ENCODE measurements around the gene VRK1.
A peak's percentile ranks its signal among the peaks of the same experiment; 100 is the strongest.

VRK1 gene

DNA sequence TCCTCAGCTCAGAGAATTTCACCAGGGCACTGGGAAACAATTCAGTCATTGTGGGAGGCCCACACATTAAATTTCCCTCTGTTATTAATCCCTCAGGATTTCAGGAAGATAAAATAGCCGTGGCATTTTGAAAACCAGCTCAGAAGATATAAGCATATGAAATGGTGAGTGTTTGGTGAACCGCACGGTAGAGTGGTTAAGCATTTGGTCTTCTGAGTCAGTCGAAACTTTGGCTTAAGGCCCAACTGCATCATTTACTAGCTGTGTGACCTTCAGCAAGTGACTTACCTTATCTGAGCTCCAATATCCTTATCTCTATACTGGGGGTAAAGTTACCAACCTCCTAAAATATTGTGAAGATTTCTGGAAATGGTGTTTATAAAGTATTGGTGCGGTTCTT lies 5.2 kb upstream of the VRK1 start:
- no peak for DNase-seq (ENCODE audit: low read depth)

DNA sequence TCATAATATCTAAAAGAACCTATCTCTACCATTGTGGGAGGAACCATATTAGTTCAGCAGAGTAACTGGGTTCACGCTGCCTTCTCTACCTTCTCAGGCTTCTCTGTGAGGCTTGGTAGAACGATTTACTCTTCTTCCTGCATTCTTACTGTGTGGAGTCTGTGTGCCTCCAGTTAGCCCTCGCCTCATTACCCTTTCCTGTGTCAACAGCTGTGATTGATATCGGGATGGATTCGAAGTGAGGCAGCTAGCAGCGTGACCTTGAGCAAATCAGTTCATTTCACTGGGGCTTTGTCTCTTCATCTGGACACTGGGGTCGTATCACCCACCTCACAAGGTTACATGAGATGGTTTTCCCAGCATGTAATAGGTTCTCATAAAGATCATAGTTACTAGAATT lies 4.6 kb upstream of the VRK1 start:
- DNase-seq (ENCODE audit: low read depth): no peak

DNA sequence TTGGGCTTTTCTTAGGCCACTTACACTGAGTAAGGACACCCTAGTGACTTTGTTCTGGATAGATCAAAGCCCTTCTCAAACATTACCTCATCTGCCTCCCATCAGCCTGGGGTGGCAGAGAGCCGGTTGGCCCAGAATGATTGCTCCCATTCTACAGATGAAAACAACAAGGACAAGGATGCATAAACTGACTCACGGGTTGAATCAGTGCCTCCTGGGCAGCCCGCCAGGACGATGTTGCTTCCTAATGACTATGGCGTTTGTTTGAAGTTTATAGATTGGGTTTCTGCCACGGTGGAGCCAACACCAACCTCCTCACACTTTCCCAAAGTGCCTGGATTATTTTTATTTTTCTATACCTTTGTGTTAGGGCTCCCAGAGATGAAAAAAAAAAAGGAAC lies 3.6 kb upstream of the VRK1 start:
- no peak for DNase-seq (ENCODE audit: low read depth)

DNA sequence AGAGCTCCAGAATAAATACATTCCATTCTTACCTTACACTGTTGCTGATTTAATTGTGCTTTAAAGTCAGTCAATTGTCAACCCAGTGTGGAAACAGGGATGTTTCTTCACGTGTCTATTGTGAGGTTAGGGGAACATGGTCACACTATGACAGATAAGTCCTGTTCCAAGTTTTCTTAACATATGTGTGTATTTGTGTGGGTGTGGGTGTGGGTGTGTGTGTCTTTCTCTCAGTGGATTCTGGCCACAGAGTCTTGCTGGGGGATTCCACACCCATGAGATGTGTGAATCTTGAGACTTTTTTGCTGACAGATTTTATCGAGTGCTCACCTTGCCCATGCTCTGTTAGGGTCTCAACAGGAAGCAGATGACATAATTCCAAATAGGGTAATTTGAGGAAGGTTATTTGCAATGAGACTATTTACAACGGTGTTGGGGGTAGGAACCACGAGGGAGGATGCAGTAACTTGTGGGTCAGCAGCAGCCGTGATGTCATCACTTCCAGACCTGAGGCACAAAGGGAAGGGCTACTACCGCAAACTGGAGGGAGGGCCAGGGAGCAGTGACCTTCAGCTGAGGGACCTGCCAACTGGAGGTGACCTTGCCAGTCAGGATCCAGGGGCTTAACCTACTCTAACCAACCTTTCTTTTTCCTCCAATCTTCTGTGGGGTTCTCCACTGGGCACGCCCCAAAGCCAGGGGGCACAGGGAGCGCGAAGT lies 1.9 kb upstream of the VRK1 start:
- DNase-seq (ENCODE audit: low read depth): no peak

DNA sequence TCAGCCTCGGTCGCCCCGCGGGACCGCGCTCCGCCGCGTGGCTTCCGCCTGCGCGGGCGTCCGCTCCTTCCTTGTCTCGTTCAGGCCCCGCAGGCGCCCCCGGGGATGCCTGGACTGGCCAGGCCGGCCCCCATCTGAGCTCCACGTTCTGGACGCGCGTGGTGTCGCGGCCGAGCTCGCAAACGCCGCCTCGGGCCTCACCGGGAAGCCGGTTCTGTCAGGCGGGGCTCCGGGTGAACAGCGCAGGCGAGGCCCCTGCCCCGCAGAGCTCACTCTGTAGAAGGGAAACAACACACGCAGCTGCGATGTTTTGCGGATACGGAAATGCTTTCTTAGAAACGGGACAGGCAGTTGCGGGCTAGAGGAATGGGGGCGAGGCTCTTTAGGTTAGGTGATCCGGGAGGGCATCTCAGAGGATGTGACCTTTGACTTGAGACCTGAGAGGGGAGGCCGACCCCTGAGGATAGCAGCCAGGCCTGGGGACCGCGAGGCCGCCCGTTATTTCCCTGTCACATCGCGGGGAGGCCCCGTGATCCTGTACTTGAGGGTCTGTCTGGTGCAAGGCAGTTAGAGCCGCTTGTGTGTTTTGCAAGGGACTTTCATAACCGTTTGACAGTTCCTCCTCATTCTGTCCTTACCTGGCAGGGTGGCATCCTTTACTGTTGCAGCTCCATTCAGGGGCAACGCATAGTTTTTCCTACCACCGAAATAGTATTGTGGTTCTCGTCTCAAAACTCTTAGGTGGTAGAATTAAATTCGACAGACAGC lies 584 bp downstream of the VRK1 start:
- DNase-seq (ENCODE audit: low read depth): peak; percentile 11

DNA sequence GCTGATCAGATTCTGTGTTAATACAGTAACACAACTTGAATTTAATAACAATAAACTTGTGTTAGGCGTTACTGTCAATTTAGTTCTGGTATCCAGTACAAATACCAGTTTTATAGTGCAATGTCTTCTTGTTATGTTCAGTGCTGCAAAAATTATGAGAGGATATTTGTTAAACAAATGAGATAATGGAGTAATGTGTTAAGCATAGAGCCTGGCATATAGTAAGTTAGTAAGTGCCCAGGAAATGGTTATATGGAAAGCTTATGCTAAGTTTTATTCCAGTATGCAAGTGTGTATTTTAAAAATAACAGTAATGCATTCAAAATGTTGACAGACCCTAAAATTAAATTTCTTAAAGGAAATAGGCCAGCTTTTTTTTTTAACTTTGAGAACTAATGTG lies 1.8 kb downstream of the VRK1 start:
- DNase-seq (ENCODE audit: low read depth): no peak

DNA sequence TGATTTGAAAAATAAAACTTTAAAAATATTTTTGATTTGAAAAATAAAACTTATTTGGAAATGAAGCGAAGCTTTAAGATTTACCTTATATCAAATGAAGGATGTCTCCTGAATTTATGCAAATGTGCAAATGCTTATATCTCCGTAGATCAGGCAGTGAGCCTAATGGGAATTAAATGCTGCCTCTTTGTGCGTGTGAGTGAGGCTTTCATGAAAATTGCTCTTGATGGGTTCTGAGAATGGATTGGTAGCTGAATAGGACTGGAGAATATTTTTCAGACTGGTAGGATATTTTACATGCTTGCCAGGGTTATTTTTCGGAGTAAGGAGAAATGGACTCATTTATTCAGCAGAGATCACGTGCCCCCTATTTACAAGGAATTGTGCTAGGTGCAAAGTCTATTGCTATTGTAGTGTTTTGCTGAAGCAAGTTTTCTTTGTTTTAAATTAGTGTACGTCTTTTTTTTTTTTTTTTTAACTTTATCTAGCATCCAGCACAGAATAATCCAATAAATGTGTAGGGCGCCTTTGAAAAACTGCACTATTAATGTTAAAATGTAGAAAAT lies 2.4 kb downstream of the VRK1 start:
- no peak for DNase-seq (ENCODE audit: low read depth)

DNA sequence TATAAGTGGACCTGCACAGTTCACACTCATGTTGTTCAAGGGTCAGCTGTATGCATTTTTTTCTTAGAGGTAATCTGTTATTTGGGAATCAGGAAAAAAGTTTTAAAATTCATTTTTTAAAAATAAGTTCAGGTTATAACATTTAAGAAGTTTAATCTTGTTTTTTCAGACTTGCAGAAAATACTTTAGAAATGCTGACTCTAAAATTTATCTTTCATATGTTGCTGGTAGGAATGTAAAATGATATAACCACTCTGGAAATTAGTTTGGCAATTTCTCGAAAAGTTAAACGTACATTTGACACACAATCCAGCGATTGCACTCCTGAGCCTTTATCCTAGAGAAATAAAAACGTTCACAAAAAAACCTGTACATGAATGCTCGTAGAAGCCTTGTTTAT lies 4.7 kb downstream of the VRK1 start:
- DNase-seq (ENCODE audit: low read depth): no peak

DNA sequence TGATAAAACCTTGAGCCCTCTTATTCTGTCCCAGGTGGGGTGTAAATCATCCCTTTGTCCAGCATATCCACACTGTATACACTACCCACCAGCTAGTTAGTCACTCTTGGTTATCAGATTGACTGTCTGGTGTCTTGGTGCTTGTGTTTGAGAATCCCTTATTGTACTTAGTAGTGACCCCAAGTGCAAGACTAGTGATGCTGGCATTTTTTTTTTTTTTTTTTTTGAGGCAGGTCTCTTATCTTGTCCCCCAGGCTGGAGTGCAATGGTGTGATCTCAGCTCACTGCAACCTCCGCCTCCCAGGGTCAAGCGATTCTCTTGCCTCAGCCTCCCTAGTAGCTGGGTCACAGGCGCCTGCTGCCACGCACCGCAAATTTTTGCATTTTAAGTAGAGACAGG lies 5.8 kb downstream of the VRK1 start:
- no peak for DNase-seq (ENCODE audit: low read depth)

DNA sequence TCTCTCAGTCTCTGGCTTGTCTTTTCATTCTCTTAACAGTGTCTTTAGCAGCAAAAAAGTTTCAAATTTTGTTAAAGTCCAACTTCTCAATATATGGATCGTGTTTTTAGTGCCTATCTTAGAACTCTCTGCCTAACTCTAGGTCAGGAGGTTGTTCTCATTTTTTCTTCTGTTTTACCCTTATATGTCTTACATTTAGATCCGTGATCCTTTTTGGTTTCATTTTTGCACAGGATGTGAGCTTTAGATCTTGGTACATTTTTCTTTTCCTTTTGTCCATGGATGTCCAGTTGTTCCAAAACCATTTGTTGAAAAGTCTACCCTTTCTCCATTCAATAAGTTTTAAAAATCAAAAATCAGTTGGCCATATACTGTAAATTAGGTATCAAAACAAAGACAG lies 6.8 kb downstream of the VRK1 start:
- DNase-seq (ENCODE audit: low read depth): no peak

DNA sequence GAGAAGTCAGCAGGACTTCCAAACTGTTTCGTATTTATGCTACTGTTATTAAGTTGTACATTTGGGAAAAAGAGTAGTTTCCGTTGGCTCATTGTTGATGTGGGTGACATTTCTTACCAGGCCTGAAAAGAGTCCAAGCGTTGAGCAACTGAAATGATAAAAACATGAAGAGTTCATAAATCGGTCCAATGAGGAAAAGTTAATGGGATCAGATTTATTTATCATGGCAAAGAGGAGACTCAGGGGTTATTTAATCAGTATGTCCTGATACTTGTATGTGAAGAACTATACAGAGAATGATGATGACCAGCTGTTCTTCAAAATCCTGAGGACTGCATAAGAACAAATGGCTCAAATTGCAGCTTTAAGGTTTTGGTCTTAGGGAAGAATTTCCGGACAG lies 7.7 kb downstream of the VRK1 start:
- DNase-seq (ENCODE audit: low read depth): no peak

DNA sequence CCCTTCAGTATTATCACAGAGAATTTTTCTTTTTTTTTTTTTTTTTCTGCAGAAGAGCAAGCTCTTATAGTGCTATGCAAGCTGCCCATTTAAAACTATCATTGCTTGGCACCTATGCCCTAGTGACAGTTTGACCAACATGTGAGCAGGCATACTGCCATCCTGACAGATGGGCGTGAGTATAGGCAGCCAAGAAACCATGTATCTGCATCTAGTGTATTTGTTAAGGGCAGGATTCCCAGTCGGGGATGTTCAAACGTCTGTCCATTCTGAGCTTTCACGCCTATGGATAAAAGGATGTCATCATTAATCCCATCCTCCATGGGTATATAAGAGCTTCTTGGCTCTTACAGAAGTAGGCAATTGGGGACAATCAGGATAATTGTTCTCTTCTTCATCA lies 8.8 kb downstream of the VRK1 start:
- DNase-seq (ENCODE audit: low read depth): no peak

DNA sequence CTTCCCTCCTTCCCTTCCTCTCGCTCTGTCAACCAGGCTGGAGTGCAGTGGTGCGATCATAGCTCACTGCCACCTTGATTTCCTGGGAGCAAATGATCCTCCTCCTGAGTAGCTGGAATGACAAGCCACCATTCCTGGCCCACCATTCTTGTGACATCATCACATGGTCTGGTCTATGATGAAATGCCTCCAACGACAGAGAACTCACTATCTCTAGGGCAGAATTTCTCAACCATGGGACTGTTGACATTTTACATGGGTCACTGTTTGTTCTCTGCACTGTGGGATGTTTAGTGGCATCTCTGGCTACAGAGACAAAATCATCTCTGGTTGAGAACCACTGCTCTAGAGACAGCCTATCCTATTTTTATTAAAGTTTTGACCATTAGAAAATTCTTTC lies 9.7 kb downstream of the VRK1 start:
- DNase-seq (ENCODE audit: low read depth): no peak

DNA sequence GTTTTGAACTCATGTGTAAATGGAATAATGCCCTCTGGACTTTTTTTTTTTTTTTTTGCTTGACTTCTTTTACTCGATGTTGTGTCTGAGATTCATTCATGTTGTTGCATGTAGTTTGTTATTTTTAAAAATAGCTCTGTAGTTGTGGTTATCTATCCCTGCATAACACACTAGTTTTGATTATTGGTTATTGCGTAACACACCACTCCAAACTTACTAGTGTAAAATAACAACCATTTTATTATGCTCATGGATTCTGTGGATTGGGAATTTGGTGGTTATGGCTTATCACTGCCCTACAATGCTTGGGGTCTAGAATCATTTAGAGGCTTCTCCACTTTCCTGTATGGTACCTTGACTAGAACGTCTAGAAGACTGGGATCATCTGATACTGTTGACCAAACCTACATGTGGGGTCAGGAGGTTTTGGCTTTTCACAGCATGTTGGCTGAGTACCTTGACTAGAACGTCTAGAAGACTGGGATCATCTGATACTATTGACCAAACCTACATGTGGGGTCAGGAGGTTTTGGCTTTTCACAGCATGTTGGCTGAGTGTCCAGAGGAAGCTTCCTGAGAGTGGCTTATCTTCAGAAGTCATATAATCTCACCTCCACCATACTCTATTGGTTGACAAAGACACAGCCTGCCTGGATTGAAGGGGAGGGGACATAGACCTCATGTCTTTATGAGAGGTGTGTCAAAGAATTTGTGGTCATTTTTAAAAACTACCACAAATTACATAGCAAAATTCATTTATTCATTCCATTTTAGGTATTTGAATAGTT lies 11.6 kb downstream of the VRK1 start:
- DNase-seq (ENCODE audit: low read depth): no peak

DNA sequence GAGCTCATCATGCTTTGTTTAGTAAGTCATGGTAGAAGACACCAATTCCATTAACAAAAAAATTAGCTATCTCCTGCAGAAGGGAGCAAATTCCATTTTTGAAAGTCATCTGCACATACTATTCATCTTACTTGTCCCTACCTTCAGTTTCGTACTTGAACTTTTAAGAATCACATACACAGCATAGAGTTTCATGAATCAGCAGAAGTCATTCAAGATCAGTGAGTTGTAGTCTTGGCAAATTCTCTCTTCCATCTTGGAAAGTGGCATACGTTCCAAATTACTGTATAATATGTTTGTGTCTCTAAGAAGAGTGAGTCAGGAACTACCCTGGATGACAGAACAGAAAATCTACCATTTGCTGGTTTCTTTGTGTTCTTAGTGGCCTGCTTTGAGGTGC lies 14.1 kb downstream of the VRK1 start:
- DNase-seq (ENCODE audit: low read depth): no peak

DNA sequence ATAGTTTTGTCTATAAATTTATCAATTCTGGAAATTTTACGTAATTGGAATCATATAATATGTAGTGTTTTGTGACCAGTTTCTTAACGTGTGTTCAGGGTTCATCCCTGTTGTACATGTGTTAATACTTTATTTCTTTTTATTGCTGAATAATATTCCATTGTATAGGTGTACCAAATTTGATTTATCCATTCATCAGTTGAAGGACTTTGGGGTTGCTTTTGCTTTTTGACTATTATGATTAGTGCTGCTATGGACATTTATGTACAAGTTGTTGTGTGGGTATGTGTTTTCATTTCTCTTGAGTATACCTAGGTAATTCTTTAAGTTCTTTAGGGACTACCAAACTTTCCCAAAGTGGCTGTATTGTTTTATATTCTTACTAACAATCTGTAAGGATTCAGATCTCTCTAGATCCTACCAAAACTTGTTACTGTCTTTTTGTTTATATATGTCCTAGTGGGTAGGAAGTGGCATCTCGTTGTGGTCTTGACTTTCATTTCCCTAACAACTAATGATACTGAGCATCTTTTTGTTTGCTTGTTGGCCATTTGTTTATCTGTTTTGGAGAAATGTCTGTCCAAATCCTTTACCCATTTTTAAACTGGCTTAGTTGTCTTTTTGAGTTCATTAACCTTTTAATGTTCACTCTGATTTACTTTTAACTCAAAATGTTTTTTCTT lies 14.9 kb downstream of the VRK1 start:
- DNase-seq (ENCODE audit: low read depth): no peak

DNA sequence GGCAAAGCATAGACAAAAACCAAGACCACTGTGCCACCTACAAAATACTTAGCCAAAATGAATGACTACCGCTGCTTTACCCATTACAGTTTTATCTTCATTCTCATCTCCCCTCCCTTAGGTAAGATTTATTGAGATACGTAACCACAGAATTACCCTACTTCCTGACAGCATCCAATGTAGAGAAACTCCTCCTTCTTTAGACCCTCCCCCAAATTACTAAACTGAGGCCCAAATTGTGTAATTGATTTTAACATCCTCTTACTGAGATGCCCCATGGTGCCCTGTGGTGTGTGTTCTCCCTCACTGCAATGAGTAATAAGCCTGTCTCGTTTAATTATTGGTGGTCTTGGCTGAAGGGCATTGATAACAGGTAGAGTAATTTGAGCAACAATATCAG lies 19.1 kb downstream of the VRK1 start:
- no peak for DNase-seq (ENCODE audit: low read depth)

DNA sequence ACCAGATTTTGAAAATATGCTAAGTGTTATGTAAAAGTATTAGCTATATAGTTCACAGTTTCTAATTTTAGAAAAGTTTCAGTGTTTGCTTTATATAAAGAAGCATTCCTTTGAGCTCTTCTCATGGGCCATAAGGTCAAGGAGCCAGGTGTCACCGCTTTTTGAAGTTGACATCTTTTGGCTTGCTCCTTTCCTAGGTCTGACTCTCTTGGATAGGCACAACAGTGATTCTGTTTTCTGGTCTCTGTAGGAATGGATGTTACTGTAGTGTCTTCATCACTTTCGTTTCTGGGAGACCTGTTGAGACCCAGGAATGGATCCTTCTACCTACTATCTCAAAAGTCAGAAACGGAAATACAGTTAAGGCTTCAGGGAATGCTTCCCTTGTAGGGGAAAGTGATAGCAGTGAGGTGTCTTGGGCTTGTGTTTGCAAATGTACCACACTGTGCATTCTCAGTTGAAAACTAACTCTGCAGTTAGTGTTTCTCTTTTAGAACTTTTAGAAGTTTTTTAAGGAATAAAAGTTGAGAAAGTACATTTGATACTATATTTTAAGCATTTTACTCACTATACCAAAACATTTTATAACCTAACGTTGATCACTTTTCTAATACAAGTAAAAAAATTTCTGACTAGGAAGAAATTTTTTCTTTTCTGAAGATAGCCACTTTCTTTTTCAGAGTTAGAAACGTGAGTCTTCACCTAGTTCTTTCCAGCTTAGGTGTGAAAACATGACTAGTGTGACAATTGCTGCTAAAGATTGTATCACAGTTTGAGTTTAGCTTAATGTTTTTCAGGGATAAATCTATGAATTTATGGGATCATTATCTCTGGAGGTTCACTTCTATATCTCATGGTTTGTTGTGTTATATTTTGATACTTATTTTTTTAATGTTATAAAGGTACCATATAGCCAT lies 20.8 kb downstream of the VRK1 start:
- no peak for DNase-seq (ENCODE audit: low read depth)

DNA sequence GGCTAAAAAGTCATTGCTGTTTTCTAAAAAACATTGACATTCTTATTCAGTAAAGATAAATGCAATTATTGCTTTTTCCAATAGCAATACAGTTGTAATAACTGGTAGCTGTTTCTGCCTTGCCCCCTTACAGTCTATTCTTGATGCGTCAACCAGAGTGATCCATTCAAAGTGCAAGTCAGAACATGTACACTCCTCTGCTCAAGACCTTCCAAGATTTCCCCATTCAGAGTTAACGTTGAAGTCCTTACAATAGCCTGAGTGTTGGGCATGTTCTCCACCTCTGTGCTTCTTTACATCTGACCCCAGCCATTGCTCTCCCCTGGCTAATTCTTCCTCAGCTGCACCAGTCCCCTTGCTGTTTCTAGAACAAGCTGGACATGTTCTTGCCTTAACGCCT lies 24.3 kb downstream of the VRK1 start:
- no peak for DNase-seq (ENCODE audit: low read depth)

DNA sequence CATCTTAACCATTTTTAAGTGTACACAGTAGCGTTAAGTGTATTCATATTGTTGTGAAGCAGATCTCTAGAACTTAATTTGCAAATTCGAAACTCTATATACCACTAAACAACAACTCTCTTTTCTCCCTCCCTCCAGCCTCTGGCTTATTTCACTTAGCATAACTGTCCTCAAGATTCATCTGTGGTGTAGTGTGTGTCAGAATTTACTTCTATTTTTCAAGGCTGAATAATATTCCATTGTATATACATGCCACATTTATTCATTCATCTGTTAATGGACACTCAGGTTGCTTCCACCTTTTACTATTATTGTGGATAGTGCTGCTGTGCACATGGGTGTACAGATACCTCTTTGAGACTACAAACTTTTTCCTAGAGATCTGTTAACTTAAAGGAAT lies 26.5 kb downstream of the VRK1 start:
- DNase-seq (ENCODE audit: low read depth): no peak

DNA sequence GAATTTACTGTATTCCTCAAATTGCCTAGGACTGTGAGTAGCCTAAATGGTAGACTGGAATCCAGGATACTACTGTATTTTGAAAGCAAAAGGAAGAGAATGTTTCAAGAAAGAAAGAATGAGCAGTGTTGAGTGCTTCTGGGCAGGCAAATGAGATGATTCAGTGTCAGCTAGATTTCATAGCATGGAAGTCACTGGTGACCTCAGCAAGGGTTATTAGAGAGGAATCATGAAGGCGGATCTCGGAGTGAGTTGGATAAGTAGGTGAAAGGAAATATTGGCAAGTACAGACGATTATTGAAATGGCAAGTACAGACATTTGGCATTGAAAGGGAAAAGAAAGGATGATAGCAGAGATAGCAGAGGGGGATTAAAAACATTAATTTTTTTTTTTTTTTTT lies 27.1 kb downstream of the VRK1 start:
- no peak for DNase-seq (ENCODE audit: low read depth)

Data from stimulated activated CD8-positive, alpha-beta memory T cell treated with anti-CD3 and anti-CD28 coated beads, Interleukin-15, amount 100 ng/mL, for 24 hours (primary cell).